ENCODE measurements around the gene APOO. TPM values are rescaled to one million over a fixed set of nuclear protein-coding genes. Genes with fewer than 3 reads are reported as not detected.

APOO gene
- total and polyA plus RNA-seq, 2 of the 13 experiments (the other 11 are each of a cell fraction or from before 2014, with no cell fraction given): 9.7 to 22.1 TPM

DNA sequence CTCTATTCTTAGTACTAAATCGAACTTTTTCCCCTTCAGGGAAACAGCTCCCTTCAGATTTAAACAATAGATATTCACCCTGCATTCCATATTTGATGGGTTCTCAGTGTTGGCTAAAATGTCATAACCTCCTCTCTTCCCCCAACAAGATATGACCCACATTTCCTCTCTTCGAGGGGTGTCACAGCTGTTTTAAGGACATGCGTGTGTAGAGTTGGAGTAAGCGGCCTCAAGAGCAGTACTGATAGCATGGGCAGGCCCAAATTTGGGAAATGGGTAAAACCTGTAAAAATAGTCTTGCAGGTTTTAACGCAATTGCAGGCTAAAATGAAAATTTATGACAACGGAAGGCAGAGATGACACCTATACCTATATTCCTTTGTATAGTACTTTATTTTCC is 96.1 kb downstream of the APOO start:
- CTCF ChIA-PET (ENCODE audit: low intra/inter-chr PET ratio, low total read pairs): no interaction called here
- POLR2A ChIA-PET: no interaction called here
- no peak for FAIRE-seq
- no TSS peak for BruUV-seq (replicated peaks)
- no peaks in the 10 kb centered on the region for H3K9me3 ChIP-seq (ENCODE audit: low read length)
- H3K9ac ChIP-seq (ENCODE audit: insufficient read depth, low read depth, low read length): no peak overlapping the region
- no peaks in the 10 kb centered on the region for H3K36me3 ChIP-seq (replicated peaks in 1 of 2; ENCODE audit: control insufficient read depth in 1 of 2, insufficient read depth in 2 of 2, low read length in 2 of 2)
- H3K4me1 ChIP-seq (ENCODE audit: insufficient read depth, low read length): peaks cover 16% of the 10 kb centered on the region
- no peak for DNase-seq (ENCODE audit: low spot score)
- in situ Hi-C loops (cut with HindIII; ENCODE audit: extremely low pct_ligation_motif_present, low pct_unique_long_range_greater_than_20kb) (no loop called here), intact Hi-C loops (cut with micrococcal nuclease; ENCODE audit: unreplicated experiment) (no loop called here)
- H2AFZ ChIP-seq (ENCODE audit: low read length): no peak overlapping the region
- TF ChIP-seq MED13 (CRISPR knock-in tag; IDR thresholded peaks at IDR 0.05) (no peak), RBM39 (IDR thresholded peaks at IDR 0.05; ENCODE audit: low read depth, low read length, poor library complexity, severe bottlenecking) (no peak), KLF15 (CRISPR knock-in tag; IDR thresholded peaks at IDR 0.05; ENCODE audit: borderline replicate concordance) (no peak), ZNF75D (CRISPR knock-in tag; IDR thresholded peaks at IDR 0.05; ENCODE audit: borderline replicate concordance) (no peak), ZNF33B (CRISPR knock-in tag; IDR thresholded peaks at IDR 0.05) (no peak), KDM6A (CRISPR knock-in tag; IDR thresholded peaks at IDR 0.05; ENCODE audit: low read depth) (no peak), HNF4G (IDR thresholded peaks at IDR 0.05; ENCODE audit: borderline replicate concordance, low read depth, low read length) (no peak), HNF4G (CRISPR knock-in tag; IDR thresholded peaks at IDR 0.05; ENCODE audit: borderline replicate concordance, low read depth) (no peak), MZF1 (CRISPR knock-in tag; IDR thresholded peaks at IDR 0.05; ENCODE audit: borderline replicate concordance) (no peak), LCORL (IDR thresholded peaks at IDR 0.05) (no peak), LCORL (CRISPR knock-in tag; IDR thresholded peaks at IDR 0.05) (no peak), FOXK2 (IDR thresholded peaks at IDR 0.05) (no peak), NFYB (CRISPR knock-in tag; IDR thresholded peaks at IDR 0.05) (no peak), ARID2 (CRISPR knock-in tag; IDR thresholded peaks at IDR 0.05; ENCODE audit: borderline replicate concordance) (no peak)
- TF ChIP-seq, protein P1, sequence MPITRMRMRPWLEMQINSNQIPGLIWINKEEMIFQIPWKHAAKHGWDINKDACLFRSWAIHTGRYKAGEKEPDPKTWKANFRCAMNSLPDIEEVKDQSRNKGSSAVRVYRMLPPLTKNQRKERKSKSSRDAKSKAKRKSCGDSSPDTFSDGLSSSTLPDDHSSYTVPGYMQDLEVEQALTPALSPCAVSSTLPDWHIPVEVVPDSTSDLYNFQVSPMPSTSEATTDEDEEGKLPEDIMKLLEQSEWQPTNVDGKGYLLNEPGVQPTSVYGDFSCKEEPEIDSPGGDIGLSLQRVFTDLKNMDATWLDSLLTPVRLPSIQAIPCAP (CRISPR knock-in tag; IDR thresholded peaks at IDR 0.05; ENCODE audit: low read depth): no peak
- TF ChIP-seq, protein P2, sequence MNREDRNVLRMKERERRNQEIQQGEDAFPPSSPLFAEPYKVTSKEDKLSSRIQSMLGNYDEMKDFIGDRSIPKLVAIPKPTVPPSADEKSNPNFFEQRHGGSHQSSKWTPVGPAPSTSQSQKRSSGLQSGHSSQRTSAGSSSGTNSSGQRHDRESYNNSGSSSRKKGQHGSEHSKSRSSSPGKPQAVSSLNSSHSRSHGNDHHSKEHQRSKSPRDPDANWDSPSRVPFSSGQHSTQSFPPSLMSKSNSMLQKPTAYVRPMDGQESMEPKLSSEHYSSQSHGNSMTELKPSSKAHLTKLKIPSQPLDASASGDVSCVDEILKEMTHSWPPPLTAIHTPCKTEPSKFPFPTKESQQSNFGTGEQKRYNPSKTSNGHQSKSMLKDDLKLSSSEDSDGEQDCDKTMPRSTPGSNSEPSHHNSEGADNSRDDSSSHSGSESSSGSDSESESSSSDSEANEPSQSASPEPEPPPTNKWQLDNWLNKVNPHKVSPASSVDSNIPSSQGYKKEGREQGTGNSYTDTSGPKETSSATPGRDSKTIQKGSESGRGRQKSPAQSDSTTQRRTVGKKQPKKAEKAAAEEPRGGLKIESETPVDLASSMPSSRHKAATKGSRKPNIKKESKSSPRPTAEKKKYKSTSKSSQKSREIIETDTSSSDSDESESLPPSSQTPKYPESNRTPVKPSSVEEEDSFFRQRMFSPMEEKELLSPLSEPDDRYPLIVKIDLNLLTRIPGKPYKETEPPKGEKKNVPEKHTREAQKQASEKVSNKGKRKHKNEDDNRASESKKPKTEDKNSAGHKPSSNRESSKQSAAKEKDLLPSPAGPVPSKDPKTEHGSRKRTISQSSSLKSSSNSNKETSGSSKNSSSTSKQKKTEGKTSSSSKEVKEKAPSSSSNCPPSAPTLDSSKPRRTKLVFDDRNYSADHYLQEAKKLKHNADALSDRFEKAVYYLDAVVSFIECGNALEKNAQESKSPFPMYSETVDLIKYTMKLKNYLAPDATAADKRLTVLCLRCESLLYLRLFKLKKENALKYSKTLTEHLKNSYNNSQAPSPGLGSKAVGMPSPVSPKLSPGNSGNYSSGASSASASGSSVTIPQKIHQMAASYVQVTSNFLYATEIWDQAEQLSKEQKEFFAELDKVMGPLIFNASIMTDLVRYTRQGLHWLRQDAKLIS (CRISPR knock-in tag; IDR thresholded peaks at IDR 0.05): no peak
- TF ChIP-seq, protein P3, sequence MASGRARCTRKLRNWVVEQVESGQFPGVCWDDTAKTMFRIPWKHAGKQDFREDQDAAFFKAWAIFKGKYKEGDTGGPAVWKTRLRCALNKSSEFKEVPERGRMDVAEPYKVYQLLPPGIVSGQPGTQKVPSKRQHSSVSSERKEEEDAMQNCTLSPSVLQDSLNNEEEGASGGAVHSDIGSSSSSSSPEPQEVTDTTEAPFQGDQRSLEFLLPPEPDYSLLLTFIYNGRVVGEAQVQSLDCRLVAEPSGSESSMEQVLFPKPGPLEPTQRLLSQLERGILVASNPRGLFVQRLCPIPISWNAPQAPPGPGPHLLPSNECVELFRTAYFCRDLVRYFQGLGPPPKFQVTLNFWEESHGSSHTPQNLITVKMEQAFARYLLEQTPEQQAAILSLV (CRISPR knock-in tag; IDR thresholded peaks at IDR 0.05; ENCODE audit: borderline replicate concordance): no peak
- H3K79me2 ChIP-seq (ENCODE audit: insufficient read depth, low read length): no peaks in the 10 kb centered on the region
- no peak overlapping the region for H3K4me2 ChIP-seq (ENCODE audit: low read depth, low read length)
- 93% methylated on average over 6 of the region's 6 CpGs for WGBS (ENCODE audit: low lambda C conversion rate)
- no peak overlapping the region for H3K27ac ChIP-seq (ENCODE audit: extremely low read length, insufficient read depth, low read length)
- H3K27me3 ChIP-seq (ENCODE audit: control insufficient read depth in 1 of 2, insufficient read depth in 2 of 2, low read length in 2 of 2): no peaks in the 10 kb centered on the region
- no peaks in the 10 kb centered on the region for H4K20me1 ChIP-seq (ENCODE audit: insufficient read depth, low read length)
- ATAC-seq: no peak
- H3K4me3 ChIP-seq (replicated peaks in 1 of 3; ENCODE audit: insufficient read depth in 1 of 3, low read depth in 2 of 3, low read length in 3 of 3): no peak overlapping the region
